Renal cortex interstitium (tissue), 11 donors: Measurements from ENCODE around the gene CUEDC1. TPM values are rescaled to one million over a fixed set of nuclear protein-coding genes. Genes with fewer than 3 reads are reported as not detected.

Experiments
- DNase-seq, 11 donors: peaks; one replicate each; pipeline ENCODE4 v3.0.0-alpha.2; 2013; ENCODE audit warnings: low read depth in 9 of 11, low spot score in 4 of 11; ENCODE audit errors: extremely low read depth in 1 of 11
- polyA plus RNA-seq, 3 donors: library from polyadenylated mRNA; unstranded; fragments of 120-200 nt; gene quantifications; one replicate each; pipeline ENCODE4 v1.2.1, GENCODE V29; 2013; ENCODE audit not compliant: insufficient read length in 3 of 3

Gene CUEDC1
- polyA plus RNA-seq, 3 donors: 47.1 to 47.8 (median 47.7) TPM

- no peak for DNase-seq
Observed at GRCh38 chr17:57890857-57891232, 64.4 kb downstream of the CUEDC1 start.

- DNase-seq: no peak
Observed at GRCh38 chr17:57889892-57890856, 65.0 kb downstream of the CUEDC1 start.

DNA sequence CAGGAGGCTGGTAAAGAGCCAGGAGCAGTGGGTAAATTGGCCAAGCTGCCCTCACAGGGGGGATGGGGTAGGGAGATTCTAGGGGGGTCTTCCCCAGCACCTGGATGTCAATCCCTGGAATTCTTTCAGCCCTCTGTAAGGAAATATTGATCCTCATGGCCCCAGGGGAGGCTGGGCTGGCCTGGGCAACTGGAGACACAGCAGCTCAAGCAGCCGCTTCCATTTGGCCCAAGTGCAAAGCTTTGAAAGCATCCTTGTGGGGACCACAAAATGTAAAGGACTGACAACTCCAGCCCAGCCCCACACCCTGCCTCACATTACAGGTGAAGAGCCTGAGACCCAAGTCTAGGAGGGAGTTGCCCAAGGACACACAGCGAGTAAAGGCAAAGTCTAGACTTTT, 66.0 kb downstream of the CUEDC1 start:
- no peak for DNase-seq

GRCh38 chr17:57888311-57889216, 66.6 kb downstream of the CUEDC1 start:
- DNase-seq: no peak

GRCh38 chr17:57887161-57887560, 68.1 kb downstream of the CUEDC1 start:
- no peak for DNase-seq

DNA sequence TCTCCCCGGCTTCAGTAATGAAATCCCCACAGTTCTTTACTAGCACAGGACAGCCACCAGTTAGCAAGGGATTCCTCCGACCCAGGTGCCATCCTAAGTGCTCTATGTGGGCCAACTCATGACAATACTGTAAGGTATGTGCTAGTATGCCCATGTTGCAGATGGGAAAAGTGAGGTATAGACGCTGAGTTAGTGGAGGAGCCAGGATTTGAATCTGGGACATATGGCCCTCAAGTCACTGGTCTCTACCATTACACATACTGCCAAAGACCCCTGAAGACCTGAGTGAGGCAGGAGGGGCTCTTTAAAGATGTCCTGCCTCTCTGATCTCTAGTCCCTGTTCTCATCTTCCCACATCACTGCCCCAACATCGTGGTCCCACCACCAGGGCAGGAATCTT, 69.2 kb downstream of the CUEDC1 start:
- no peak for DNase-seq

DNA sequence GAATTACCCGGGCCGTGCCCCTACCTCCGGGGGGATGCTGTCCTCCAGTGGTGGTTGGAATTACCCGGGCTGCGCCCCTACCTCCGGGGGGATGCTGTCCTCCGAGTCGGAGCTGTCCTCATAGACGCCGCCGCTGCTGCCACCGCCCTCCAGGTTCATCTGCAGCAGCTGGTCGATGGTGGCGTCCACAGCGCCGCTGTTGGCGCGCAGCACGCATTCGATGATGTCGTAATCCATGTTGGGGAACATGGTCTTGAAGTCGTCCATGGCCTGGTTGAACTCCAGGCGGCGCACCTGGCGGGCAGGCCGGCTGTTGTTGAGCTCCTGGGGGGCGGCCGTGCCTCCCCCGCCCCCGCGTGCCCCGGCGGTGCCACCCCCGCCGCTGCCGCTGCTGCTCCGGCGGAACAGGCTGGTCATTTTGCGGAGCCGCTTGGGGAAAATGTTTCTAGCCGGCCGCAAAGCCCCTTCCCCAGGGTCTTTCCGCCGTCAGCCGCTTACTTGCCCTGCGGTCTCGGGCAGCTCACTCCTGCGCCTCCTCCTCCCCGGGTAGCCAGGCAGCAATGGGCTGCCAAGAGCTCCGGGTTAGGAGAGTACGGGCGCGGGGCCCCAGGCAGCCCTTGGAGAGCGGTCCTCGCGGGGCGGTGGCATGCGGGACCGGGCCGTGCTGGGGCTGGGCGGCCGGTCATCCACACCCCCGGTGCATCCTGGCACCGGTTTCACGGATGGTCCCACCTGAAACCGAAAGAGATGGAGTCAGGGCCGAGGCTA, 69.9 kb downstream of the CUEDC1 start:
- DNase-seq: no peak

GRCh38 chr17:57881783-57882351, 73.3 kb downstream of the CUEDC1 start:
- peak in 1 of 11 donors; percentile 70 for DNase-seq

DNA sequence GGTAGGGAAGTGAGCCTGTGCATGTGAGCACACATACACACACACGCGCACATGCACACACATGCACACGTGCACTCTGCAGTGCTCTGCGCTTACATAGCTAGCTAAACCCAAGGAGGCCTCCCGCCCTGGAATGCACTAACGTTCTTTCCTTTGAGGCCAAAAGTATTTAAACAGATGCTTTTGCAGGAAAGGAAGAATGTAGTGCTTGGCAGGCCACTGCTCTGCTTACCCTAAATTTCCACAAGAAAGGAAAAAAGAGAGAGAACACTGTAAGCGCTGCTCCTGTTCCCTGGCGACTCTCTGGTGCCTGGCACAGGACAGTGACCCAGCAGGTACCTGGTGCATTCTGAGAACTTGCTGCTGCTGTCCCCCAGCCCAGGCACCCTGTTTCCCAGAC, 74.1 kb downstream of the CUEDC1 start:
- DNase-seq: no peak

DNA sequence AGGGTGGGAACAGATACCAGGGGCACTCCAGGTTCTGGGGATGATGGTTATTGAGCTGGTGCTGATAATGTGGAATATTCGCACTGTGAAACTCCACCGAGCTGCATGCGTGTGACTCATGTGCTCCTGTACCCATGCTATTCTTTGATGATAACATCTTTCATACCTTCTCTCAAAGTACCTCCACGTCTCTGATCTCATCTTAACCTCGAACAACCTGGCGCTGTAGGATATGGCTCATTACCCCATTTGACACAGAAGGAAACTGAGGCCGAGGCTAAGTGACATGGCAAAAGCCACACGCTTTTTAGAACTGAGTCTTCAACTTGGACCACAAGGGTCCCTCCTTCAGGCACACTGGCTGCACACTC, 75.1 kb downstream of the CUEDC1 start:
- no peak for DNase-seq

DNA sequence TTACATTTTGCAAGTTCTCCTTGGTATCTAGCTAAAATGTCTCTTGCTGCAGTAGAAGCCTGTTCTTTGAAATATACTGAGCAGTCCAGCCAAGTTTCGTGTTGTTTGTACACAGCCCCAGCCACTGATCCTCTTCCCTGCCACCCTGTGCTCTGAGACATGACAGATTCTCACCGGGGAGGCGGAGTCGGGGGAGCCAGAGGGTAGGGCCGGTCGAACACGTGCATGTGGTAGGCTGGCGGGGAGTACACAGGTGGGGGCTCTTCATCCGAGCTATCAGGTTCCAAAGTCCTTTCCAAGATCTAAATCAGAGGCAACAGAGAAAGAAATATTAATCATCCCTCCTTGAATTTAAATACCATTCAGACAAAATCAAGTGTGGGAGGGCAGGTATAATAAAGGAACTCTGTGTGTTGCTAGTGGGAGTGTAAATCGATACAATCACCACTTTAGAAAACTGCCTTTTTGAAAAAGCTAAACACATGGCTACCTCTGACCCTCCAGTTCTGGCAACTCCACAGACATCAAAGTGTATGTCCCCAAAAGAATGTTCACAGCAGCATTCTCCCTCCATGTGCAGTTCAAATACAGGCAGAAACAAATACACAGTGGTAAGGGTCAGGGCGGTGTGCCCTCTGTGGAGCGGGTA, 75.7 kb downstream of the CUEDC1 start:
- DNase-seq: peak in 1 of 11 donors; percentile 55

GRCh38 chr17:57877803-57878377, 77.3 kb downstream of the CUEDC1 start:
- DNase-seq: no peak

- DNase-seq: no peak
Observed at GRCh38 chr17:57876866-57877237, 78.4 kb downstream of the CUEDC1 start.

GRCh38 chr17:57876023-57876865, 79.0 kb downstream of the CUEDC1 start:
- DNase-seq: no peak

DNA sequence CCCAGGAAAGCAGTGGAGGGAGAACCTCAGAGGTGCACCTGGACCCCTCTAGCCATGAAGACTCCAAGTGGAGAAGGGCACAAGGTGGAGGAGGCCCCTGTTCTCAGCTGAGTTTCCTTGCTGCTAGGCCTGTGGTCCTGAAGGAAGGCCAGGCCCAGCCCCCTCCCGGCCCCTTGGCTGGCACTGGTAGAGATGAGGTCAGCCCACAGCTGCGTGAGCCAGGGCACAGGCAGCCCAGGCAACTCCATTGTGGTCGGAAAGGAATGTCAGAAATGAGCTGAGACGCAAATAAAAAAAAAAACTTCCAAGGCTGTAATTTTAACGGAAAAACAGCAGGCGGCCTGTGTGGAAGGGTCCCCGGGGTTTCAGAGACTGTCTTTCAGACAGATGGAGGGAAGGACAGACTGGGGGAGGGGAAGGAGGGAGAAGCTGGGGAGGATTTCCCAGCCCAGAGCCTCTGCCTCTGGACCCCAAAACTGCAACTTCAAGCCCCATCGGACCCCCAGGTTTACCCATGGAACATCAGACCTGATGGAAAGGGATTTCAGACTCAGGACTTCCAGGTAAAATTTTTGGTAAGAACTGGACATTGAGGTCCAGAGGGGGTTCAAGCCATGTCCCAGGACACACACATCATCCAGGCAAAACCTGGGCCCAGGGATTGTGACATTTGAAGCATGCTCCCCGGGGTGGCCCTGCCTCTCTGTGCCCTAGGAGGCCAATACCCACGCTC, 79.8 kb downstream of the CUEDC1 start:
- DNase-seq: peak in 7 of 11 donors; percentile 53 to 87 (median 85)

- DNase-seq: peak in 8 of 11 donors; percentile 53 to 92 (median 85)
Observed at GRCh38 chr17:57874434-57875289, 80.5 kb downstream of the CUEDC1 start.
